GM21360 (cell line): Measurements from ENCODE around the gene DENND1B.

Experiments used
- ATAC-seq: cut with Tn5 transposase; IDR thresholded peaks from one replicate; pipeline ENCODE4 v1.9.1; 2021; ENCODE audit warnings: mild to moderate bottlenecking, moderate library complexity; ENCODE audit not compliant: unreplicated experiment

Gene DENND1B

GRCh38 chr1:197472141-197472540 is 303.1 kb downstream of the DENND1B start:
- ATAC-seq = no peak

GRCh38 chr1:197471248-197471985 is 303.9 kb downstream of the DENND1B start:
- ATAC-seq = no peak

- ATAC-seq = no peak
Observed at GRCh38 chr1:197470330-197470729, 304.9 kb downstream of the DENND1B start.

- no peak for ATAC-seq
Observed at GRCh38 chr1:197469620-197470210, 305.6 kb downstream of the DENND1B start.

- ATAC-seq = no peak
Observed at GRCh38 chr1:197468543-197469175, 306.6 kb downstream of the DENND1B start.

GRCh38 chr1:197467881-197468280 is 307.4 kb downstream of the DENND1B start:
- no peak for ATAC-seq

- no peak for ATAC-seq
Observed at GRCh38 chr1:197466813-197467212, 308.5 kb downstream of the DENND1B start.

- ATAC-seq = no peak
Observed at GRCh38 chr1:197465528-197466327, 309.6 kb downstream of the DENND1B start.

- ATAC-seq = no peak
Observed at GRCh38 chr1:197464044-197464443, 311.2 kb downstream of the DENND1B start.

GRCh38 chr1:197463142-197463541 is 312.1 kb downstream of the DENND1B start:
- ATAC-seq = no peak

GRCh38 chr1:197462539-197462938 is 312.7 kb downstream of the DENND1B start:
- ATAC-seq = no peak
